HG02884 (cell line): ENCODE measurements around the gene ATP8B2.
"Not testable (repeated sequence)": the region's sequence is repeated elsewhere in the genome, so short reads cannot be mapped to it uniquely, and the experiment has no call there.

Experiments
- ATAC-seq: cut with Tn5 transposase; IDR thresholded peaks from one replicate; pipeline ENCODE4 v1.9.1; 2021; ENCODE audit warnings: mild to moderate bottlenecking, moderate library complexity; ENCODE audit not compliant: unreplicated experiment

ATP8B2 gene

DNA sequence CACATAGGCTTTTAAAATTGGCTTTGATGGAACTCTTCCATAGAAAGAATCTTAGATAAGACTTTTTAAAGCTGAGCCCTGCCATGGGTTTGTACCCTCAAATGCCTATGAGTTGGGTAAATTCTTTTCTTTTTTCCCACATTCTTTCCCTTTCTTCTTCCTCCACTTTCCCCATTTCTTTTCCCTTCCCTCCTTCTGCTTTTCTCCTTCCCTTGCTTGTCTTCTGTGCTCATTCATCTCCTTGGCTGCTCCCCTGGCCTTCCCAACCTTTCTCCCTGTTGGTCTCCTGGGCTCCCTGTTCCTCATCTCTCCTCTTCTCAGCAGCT, 3.8 kb upstream of the ATP8B2 start:
- ATAC-seq, result not testable (repeated sequence)

GRCh38 chr1:154323493-154323892, 1.8 kb upstream of the ATP8B2 start:
- ATAC-seq, result no peak

DNA sequence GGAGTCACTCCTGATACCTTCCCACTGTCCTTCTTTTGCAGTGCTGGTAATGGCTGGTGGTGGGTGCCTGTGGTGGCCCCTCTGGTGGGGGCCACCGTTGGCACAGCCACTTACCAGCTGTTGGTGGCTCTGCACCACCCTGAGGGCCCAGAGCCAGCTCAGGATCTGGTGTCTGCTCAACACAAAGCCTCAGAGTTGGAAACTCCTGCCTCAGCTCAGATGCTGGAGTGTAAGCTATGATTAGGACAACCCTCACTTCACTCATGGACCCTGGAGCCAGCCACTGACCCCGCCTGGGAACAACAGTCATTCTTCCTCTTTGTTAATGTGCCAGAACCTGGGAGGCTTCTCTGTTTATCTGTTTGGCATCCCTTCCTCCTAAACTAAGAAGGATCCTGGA, 1.1 kb upstream of the ATP8B2 start:
- ATAC-seq, result no peak

- ATAC-seq, result no peak
Observed at GRCh38 chr1:154325583-154326545, 539 bp downstream of the ATP8B2 start.

- no peak for ATAC-seq
Observed at GRCh38 chr1:154326546-154327465, 1.5 kb downstream of the ATP8B2 start.

DNA sequence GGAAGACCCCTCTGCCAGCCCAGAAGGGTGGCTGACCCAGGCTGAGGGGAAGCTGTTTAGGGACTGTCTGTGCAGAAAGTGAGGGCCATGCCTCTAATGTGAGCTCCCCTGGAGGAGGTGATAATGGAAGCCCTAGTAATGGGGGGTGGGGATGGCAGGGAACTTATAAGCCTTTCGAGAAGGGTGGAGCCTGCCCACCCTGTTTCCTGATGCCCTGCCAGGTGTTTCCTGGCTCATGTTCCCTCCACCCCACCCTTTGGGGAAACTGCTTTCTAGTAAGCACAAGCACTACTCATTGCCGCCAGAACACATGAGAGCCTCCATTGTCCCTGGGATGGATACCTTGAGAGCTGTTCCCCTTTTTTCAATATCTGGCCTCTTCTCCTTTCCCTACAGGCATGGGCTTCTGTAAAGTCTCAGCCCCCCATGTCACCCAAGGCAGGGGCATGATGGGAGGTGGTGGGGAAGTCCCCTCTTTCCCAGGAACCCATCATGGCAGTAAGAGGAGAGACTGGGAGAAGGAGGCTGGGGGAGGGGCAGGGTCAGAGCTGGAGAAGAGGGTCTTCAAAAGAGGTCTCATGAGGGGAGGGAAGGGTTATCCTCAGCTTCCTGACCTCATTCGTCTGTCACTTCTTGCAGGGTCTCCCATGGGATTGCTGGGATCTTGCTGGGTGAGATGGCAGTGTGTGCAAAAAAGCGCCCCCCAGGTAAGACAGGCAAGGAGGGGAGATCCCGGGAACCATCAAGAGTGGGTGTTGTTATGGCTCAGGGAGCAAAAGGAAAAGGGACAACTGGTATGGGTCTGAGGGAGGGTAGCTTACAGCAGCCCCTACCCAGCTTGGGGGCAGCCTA, 2.4 kb downstream of the ATP8B2 start:
- no peak for ATAC-seq

- ATAC-seq, result no peak
Observed at GRCh38 chr1:154328318-154329151, 3.2 kb downstream of the ATP8B2 start.

DNA sequence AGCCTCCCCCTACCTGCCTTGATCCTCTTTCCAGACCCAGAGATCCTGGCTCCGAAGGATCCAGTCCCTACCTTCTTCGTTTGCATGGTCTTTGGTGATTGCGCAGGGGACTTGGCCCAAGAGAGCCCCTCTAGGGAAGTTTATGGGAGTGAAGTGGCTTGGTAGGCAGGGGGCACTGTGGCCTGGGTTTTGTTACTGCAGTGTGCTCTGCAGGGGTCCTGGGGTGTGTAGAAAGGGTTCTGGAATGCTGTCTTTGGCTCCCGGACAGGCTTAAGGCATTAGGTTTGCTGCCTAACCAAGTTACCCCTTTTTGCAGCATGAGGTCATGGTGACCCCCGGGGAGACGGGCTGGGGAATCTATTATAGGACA, 3.8 kb downstream of the ATP8B2 start:
- ATAC-seq, result no peak

DNA sequence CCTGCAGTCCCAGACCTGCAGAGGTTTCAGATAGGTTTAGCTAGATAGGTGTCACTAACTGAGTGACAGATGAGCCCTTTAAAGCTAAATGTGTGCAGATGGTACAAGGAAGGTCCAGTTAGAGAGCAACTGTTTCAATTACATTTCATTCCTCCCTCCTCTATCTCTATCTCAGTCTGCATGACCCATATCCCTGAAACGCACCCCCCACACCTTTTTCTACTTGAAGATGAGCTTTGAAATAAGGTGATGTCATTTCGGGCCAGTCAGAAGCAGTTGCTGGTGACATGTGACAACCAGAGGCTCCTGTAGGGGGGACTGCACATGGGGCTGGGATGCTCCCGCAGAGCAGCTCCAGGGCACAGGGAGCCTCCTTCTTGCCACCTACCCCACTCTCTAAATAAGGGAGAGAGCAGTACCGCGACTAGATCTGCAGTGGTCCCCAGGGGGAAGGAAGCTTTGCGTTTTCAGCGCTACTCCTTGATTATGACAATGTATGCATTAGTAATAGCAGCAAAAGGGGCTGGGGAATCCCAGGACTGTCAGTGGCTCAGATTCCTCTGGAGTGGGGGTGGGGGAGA, 4.3 kb downstream of the ATP8B2 start:
- no peak for ATAC-seq

DNA sequence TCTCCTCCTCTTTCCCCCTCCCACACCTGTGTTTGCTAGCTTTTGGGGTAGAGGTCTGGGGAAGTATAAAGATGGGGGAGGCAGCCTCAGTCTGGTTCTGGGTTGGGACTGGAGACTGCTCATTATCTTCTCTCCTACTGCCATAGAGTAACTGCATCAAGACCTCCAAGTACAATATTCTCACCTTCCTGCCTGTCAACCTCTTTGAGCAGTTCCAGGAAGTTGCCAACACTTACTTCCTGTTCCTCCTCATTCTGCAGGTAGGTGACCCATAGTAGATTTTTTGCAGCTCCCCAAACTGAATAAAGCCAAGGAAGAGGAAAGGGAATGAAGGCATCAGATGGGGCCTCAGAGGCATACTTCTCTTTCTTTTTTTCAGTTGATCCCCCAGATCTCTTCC, 5.3 kb downstream of the ATP8B2 start:
- ATAC-seq, result no peak

GRCh38 chr1:154334079-154335024, 9.0 kb downstream of the ATP8B2 start:
- ATAC-seq, result no peak

- no peak for ATAC-seq
Observed at GRCh38 chr1:154335025-154335714, 9.8 kb downstream of the ATP8B2 start.

- no peak for ATAC-seq
Observed at GRCh38 chr1:154337253-154337894, 12.0 kb downstream of the ATP8B2 start.

- ATAC-seq, result no peak
Observed at GRCh38 chr1:154338875-154339274, 13.6 kb downstream of the ATP8B2 start.

DNA sequence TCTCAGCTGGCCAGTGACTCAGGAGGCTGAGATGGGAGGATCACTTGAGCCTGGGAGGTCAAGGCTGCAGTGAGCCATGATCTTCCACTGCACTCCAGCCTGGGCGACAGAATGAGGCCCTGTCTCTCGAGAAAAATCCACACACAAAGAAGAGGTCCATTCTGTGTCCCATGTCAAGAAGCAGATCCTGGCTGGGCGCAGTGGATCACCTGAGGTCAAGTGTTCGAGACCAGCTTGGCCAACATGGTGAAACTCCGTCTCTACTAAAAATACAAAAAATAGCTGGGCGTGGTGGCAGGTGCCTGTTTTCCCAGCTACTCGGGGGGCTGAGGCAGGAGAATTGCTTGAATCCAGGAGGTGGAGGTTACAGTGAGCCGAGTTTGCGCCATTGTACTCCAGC, 16.0 kb downstream of the ATP8B2 start:
- ATAC-seq, result not testable (repeated sequence)

DNA sequence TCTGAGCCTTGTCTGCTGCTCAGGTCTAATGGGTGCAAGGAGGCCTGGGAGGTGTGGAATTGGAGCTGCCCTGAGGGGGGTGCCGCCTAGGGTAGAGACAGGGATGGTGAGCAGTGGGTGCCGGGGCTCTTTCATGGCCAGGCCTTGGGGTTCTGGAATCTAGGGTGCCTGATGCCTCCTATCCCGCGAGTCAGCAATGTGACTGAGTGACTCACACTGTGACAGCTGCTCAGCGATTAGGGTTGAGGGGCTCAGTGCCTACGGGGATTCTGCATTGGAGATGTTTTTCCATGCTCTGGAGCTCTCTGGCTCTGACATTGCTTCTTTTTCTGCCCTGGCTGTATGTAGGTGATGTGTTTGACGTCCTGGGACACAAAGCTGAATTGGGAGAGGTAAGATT, 16.8 kb downstream of the ATP8B2 start:
- ATAC-seq, result no peak

GRCh38 chr1:154342836-154343472, 17.6 kb downstream of the ATP8B2 start:
- ATAC-seq, result no peak
